Measurements from ENCODE around the gene DNMT3B.
"Not testable (repeated sequence)": the region's sequence is repeated elsewhere in the genome, so short reads cannot be mapped to it uniquely, and the experiment has no call there.

Gene DNMT3B

DNA sequence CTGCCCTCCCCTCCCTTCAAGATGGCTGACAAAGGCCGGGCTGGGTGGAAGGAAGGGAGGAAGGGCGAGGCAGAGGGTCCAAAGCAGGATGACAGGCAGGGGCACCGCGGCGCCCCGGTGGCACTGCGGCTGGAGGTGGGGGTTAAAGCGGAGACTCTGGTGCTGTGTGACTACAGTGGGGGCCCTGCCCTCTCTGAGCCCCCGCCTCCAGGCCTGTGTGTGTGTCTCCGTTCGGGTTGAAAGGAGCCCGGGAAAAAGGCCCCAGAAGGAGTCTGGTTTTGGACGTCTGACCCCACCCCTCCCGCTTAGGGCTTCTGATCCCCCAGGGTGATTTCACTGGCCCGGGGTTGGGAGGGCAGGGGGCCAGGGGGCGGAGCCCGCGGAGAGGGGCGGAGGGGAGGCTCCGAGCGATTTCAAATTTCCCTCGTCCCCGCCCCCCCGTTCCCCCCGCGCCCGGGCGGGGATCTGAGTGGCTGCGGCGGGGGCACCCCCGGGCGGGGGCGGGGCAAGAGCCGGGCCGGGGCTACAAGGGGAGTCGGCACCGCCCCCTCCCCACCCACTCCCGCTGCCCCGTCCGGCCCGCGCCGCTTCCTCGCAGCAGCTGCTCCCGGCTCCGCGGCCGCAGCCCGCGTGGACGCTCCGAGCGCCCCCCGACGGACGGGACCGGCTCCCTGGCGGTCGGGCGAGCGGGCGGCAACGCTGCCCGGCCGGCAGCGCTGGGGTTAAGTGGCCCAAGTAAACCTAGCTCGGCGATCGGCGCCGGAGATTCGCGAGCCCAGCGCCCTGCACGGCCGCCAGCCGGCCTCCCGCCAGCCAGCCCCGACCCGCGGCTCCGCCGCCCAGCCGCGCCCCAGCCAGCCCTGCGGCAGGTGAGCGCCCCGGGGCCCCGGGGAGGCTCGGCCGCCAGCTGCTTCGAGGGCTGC lies at the start of gene DNMT3B:
TSS of gene DNMT3B (plus strand) at position 555 of the 923 bp plus-strand sequence. CDS start 17,939 bp downstream, outside the sequence.
- H3K4me3 ChIP-seq (ENCODE audit: low read depth, low read length): peak within 1 kb of the TSS; percentile 64
- DNase-seq (ENCODE audit: low read depth): no peak
- TF ChIP-seq, protein P1, sequence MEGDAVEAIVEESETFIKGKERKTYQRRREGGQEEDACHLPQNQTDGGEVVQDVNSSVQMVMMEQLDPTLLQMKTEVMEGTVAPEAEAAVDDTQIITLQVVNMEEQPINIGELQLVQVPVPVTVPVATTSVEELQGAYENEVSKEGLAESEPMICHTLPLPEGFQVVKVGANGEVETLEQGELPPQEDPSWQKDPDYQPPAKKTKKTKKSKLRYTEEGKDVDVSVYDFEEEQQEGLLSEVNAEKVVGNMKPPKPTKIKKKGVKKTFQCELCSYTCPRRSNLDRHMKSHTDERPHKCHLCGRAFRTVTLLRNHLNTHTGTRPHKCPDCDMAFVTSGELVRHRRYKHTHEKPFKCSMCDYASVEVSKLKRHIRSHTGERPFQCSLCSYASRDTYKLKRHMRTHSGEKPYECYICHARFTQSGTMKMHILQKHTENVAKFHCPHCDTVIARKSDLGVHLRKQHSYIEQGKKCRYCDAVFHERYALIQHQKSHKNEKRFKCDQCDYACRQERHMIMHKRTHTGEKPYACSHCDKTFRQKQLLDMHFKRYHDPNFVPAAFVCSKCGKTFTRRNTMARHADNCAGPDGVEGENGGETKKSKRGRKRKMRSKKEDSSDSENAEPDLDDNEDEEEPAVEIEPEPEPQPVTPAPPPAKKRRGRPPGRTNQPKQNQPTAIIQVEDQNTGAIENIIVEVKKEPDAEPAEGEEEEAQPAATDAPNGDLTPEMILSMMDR (IDR thresholded peaks at IDR 0.05; ENCODE audit: low read depth, low read length, missing control alignments): peak; percentile 14

DNA sequence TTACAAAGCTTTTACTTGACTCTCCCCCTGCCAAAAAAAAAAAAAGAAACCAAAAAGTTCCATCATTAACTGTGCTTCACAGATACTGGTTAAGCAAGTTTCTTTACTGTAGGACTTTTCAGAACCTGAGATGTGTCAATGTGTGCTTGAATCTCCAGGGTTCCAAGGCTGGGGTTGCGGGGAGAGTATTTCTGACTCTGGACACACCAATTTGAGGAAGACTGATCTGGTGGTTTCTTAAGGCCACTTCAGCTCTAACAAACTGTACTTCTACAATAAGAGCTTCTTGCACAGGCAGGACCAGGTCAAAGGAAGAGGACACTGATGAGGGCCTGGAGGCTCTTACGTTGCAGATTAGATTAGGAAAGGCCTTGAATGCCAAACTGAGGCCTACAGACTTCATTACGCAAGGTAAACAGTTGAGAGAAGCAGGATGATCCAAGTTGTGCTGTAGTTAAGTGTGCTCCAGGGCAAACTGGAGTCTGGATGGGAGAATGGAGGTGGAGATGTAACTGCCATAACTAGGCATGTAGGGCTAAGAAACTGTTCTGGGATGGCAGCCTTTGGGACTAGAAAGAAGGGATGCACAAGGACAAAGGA lies 43.3 kb upstream of the DNMT3B start:
- DNase-seq (ENCODE audit: low read depth): no peak
- TF ChIP-seq, protein P1 (IDR thresholded peaks at IDR 0.05; ENCODE audit: low read depth, low read length, missing control alignments): no peak

DNA sequence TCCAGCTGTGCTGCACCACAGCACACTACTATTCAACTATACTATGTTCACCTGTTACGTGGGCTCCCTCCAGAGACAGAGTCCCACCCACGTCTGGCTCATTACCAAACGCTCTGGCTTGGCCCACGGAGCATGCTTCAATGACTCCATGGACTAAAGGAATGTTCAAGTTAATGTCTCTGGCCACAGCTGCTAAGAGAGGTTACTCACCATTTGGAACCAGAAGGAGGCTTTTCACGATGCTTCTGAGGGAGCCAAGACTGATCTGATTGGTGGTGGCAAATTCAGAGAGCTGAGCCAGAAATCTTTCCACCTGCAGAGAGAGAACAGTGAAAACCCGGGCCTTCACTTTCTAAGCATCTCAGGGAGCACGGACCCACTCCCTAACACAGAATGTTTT lies 34.5 kb upstream of the DNMT3B start:
- TF ChIP-seq, protein P1 (IDR thresholded peaks at IDR 0.05; ENCODE audit: low read depth, low read length, missing control alignments): no peak
- no peak overlapping the region for H3K4me3 ChIP-seq (ENCODE audit: low read depth, low read length)
- DNase-seq (ENCODE audit: low read depth): no peak

More for the DNA sequence above, 43.3 kb upstream of the DNMT3B start:
- H3K4me3 ChIP-seq (ENCODE audit: low read depth, low read length): no peak overlapping the region

DNA sequence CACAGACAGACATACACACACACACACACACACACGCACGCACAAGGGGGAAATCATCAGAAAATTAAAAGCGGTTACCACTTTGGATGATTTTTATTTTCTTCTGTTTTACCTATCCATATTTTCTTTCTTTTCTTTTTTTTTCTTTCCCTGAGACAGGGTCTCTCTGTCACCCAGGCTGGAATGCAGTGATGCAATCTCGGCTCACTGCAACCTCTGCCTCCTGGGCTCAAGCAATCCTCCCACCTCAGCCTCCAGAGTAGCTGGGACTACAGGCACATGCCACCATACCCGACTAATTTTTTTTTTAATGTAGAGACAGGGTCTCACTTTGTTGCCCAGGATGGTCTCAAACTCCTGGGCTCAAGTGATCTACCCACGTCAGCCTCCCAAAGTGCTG lies 33.8 kb upstream of the DNMT3B start:
- not testable (repeated sequence) for DNase-seq (ENCODE audit: low read depth); H3K4me3 ChIP-seq (ENCODE audit: low read depth, low read length)

DNA sequence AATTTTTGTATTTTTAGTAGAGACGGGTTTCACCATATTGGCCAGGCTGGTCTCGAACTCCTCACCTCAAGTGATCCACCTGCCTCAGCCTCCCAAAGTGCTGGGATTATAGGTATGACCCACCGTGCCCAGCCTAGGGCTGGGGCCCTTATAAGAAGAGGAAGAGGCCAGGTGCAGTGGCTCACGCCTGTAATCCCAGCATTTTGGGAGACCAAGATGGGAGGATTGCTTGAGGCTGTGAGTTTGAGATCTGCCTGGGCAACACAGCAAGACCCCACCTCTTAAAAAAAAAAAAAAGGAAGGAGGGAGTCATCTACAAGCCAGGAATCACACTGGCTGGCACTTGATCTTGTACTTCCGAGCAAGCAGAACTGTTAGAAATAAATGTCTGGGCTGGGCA lies 32.9 kb upstream of the DNMT3B start:
- DNase-seq (ENCODE audit: low read depth); H3K4me3 ChIP-seq (ENCODE audit: low read depth, low read length): not testable (repeated sequence)

DNA sequence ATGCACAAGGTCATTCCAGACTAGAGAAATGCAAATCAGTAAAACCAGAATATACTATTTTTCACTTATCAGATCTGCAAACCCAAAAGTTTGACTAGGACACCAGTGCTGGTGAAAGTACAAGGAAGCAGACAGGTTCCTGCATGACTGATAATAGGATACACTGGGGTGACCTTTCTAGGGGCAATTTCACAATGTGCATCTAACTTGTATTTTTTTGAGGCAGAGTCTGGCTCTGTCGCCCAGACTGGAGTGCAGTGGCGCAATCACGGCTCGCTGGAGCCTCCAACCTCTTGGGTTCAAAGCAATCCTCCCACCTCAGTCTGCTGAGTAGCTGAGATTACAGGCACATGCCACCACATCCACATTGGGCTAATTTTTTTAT lies 30.3 kb upstream of the DNMT3B start:
- DNase-seq (ENCODE audit: low read depth): no peak
- no peak overlapping the region for H3K4me3 ChIP-seq (ENCODE audit: low read depth, low read length)
- TF ChIP-seq, protein P1 (IDR thresholded peaks at IDR 0.05; ENCODE audit: low read depth, low read length, missing control alignments): no peak

DNA sequence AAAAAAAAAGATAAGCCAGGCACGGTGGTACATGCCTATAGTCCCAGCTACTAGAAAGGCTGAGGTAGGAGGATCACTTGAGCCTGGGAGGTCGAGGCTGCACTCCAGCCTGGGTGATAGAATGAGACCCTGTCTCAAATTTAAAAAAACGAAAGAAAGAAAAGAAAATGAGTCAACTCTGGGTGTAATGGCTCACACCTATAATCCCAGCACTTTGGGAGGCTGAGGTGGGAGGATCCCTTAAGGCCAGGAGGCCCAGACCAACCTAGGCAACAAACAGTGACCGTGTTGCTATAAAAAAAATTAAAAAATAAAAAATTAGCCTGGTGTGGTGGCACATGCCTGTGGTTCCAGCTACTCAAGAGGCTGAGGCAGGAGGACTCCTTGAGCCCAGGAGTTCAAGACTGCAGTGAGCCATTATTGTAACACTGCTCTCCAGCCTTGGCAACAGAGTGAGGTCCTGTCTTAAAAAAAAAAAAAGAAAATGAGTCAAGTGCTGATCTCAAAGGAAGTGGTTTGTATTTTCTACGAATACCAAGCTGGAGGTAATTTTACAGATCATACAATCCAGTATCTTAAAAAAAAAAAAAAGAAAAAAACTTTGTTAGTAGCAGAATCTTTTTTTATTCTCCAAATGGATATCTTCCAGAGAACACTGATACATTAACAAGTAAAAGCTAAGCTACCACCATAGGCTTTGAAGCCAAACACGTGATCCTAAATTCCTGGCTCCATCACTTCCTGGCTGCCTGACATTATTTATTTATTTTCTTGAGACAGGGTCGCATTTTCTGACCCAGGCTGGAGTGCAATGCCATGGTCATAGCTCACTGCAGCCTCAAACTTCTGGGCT lies 24.6 kb upstream of the DNMT3B start:
- TF ChIP-seq, protein P1 (IDR thresholded peaks at IDR 0.05; ENCODE audit: low read depth, low read length, missing control alignments): no peak
- DNase-seq (ENCODE audit: low read depth): no peak
- H3K4me3 ChIP-seq (ENCODE audit: low read depth, low read length): no peak overlapping the region

Data from GM12864 (cell line).